Liver (tissue), 9 donors: ENCODE data around the gene FBXW7. TPM values are rescaled to one million over a fixed set of nuclear protein-coding genes. Genes with fewer than 3 reads are reported as not detected.

ENCODE experiments used
- DNase-seq: peaks from one replicate; pipeline ENCODE4 v3.0.0-alpha.2; 2017; ENCODE audit warnings: low spot score
- H3K27ac ChIP-seq, 2 donors: one replicate each; pipeline ENCODE4 v1.7.0; 2013; ENCODE audit warnings: inconsistent platforms in 2 of 2, low read length in 2 of 2, control low read depth in 1 of 2, low read depth in 1 of 2, mild to moderate bottlenecking in 1 of 2
- H3K27me3 ChIP-seq, 4 donors: one replicate each; pipeline versions ENCODE4 v1.6.1 to v1.7.0; 2013; ENCODE audit warnings: low read length in 3 of 4, inconsistent platforms in 1 of 4, mild to moderate bottlenecking in 1 of 4, moderate library complexity in 1 of 4; ENCODE audit not compliant: control insufficient read depth in 4 of 4, insufficient read depth in 4 of 4
- H3K36me3 ChIP-seq, 4 donors: one replicate each; pipeline versions ENCODE4 v1.6.1 to v1.7.0; 2013; ENCODE audit warnings: low read length in 3 of 4, mild to moderate bottlenecking in 3 of 4, low read depth in 1 of 4, moderate library complexity in 1 of 4; ENCODE audit not compliant: control insufficient read depth in 4 of 4, insufficient read depth in 3 of 4
- H3K4me1 ChIP-seq, 4 donors: one replicate each; pipeline versions ENCODE4 v1.6.1 to v1.7.0; 2013; ENCODE audit warnings: low read length in 3 of 4, mild to moderate bottlenecking in 3 of 4, moderate library complexity in 1 of 4; ENCODE audit not compliant: control insufficient read depth in 4 of 4, insufficient read depth in 4 of 4
- H3K4me3 ChIP-seq, 3 donors: one replicate each; pipeline versions ENCODE4 v1.6.1 to v1.7.0; 2013; ENCODE audit warnings: low read length in 3 of 3, control low read depth in 1 of 3, low read depth in 1 of 3, mild to moderate bottlenecking in 1 of 3
- H3K9ac ChIP-seq, 2 donors: one replicate each; pipeline ENCODE4 v1.7.0; 2013; ENCODE audit warnings: low read length in 2 of 2, mild to moderate bottlenecking in 2 of 2, moderate library complexity in 2 of 2, control low read depth in 1 of 2, low read depth in 1 of 2
- H3K9me3 ChIP-seq, 4 donors: one replicate each; pipeline versions ENCODE4 v1.6.1 to v1.7.0; 2013; ENCODE audit warnings: low read length in 3 of 4; ENCODE audit not compliant: control insufficient read depth in 4 of 4
- EGR1 ChIP-seq, 2 donors: IDR thresholded peaks; 2 replicates each; pipeline ENCODE4 v1.6.1; 2016 to 2018; ENCODE audit warnings: antibody characterized with exemption in 2 of 2, low read depth in 2 of 2
- FOXA2 ChIP-seq: IDR thresholded peaks from 2 replicates; pipeline ENCODE4 v1.6.1; 2016; ENCODE audit warnings: antibody characterized with exemption
- GABPA ChIP-seq, 2 donors: IDR thresholded peaks in 1 of 2; conservative IDR thresholded peaks in 1 of 2; 2 replicates each; pipeline ENCODE4 v1.6.1; 2016; ENCODE audit warnings: antibody characterized with exemption in 2 of 2, mild to moderate bottlenecking in 1 of 2, moderate library complexity in 1 of 2
- HNF4G ChIP-seq: IDR thresholded peaks from 2 replicates; pipeline ENCODE4 v1.6.1; 2016; ENCODE audit warnings: antibody characterized with exemption
- JUND ChIP-seq, 2 donors: IDR thresholded peaks; 2 replicates each; pipeline ENCODE4 v1.6.1; 2016; ENCODE audit warnings: antibody characterized with exemption in 2 of 2
- NR2F2 ChIP-seq: IDR thresholded peaks from 2 replicates; pipeline ENCODE4 v1.6.1; 2016; ENCODE audit warnings: antibody characterized with exemption
- RAD21 ChIP-seq, 2 donors: IDR thresholded peaks; 2 replicates each; pipeline ENCODE4 v1.6.1; 2016; ENCODE audit warnings: antibody characterized with exemption in 2 of 2, mild to moderate bottlenecking in 2 of 2
- RXRA ChIP-seq, 2 donors: IDR thresholded peaks; 2 replicates each; pipeline ENCODE4 v1.6.1; 2017 to 2018; ENCODE audit warnings: antibody characterized with exemption in 2 of 2, mild to moderate bottlenecking in 1 of 2
- YY1 ChIP-seq: IDR thresholded peaks from 2 replicates; pipeline ENCODE4 v1.6.1; 2016; ENCODE audit warnings: antibody characterized with exemption, mild to moderate bottlenecking
- WGBS: extraction: QIAGEN DNeasy Blood & Tissue Kit; methylation state at CpG from one replicate; pipeline ENCODE4 v1.1.7; 2013; 5-methylcytosine and 5-hydroxymethylcytosine counted together
- polyA plus RNA-seq, 2 donors: library from polyadenylated mRNA; stranded (reverse) in 1 of 2; unstranded in 1 of 2; fragments of 200-250 nt in 1 of 2; fragments of >200 nt in 1 of 2; fragmentation: Nextera tagmentation in 1 of 2; extraction: Ambion mirVana in 1 of 2; gene quantifications; one replicate each; pipeline versions ENCODE4 v1.2.1 to v1.2.3, GENCODE V29; 2013 to 2015
- total RNA-seq, 2 donors: library from RNA; depleted of rRNA; stranded (reverse); fragments of >200 nt; gene quantifications; one replicate each; pipeline ENCODE4 v1.2.3, GENCODE V29; 2014
- TF ChIP-seq, protein P1 (sequence below): fragments of 150-350 bp; IDR thresholded peaks from 2 replicates; pipeline ENCODE4 v1.5.1; 2017; ENCODE audit warnings: improper control_type of control experiment, low read depth, low read length; ENCODE audit not compliant: missing input control
- TF ChIP-seq, protein P2 (sequence below): IDR thresholded peaks from 2 replicates; pipeline ENCODE4 v1.6.1; 2016; ENCODE audit warnings: antibody characterized with exemption
- TF ChIP-seq, protein P3 (sequence below): IDR thresholded peaks from 2 replicates; pipeline ENCODE4 v1.6.1; 2016; ENCODE audit warnings: antibody characterized with exemption, mild to moderate bottlenecking
- donor health status: healthy.
- donor health status: healthy.
- donor health status: healthy.
- donor health status: healthy.
- donor health status: healthy.

Gene FBXW7
- total and polyA plus RNA-seq, 4 donors: 4.0 to 56.9 (median 16.1) TPM

DNA sequence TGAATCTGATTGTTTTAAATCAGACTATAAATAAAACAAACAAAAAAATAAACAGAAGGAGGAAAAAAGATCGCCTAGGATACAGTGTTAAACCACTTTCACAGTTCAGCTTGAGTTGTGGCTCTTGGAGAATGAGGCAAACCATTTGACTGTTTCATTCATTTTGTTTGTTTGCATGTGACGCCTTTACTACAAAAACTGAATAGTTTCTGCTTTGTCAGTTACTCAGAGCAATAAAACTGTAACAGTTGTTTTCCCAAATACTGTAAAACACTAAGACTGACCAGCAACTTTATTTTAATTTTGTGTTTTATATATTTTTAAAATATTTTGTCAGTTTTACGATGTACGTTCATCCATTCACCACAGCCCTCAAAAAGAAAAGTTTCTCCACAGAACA is 214.5 kb downstream of the FBXW7 start:
- DNase-seq: no peak
- Histone ChIP-seq H3K4me3 (no peak overlapping the region), H3K27me3 (no peaks in the 10 kb centered on the region), H3K27ac (no peak overlapping the region), H3K9me3 (no peaks in the 10 kb centered on the region), H3K4me1 (no peaks in the 10 kb centered on the region), H3K9ac (no peak overlapping the region), H3K36me3 (peaks cover 0 to 33% (median 15%) of the 10 kb centered on the region in 4 donors)
- WGBS: 98% methylated on average over 4 of the region's 4 CpGs
- TF ChIP-seq, protein P1, sequence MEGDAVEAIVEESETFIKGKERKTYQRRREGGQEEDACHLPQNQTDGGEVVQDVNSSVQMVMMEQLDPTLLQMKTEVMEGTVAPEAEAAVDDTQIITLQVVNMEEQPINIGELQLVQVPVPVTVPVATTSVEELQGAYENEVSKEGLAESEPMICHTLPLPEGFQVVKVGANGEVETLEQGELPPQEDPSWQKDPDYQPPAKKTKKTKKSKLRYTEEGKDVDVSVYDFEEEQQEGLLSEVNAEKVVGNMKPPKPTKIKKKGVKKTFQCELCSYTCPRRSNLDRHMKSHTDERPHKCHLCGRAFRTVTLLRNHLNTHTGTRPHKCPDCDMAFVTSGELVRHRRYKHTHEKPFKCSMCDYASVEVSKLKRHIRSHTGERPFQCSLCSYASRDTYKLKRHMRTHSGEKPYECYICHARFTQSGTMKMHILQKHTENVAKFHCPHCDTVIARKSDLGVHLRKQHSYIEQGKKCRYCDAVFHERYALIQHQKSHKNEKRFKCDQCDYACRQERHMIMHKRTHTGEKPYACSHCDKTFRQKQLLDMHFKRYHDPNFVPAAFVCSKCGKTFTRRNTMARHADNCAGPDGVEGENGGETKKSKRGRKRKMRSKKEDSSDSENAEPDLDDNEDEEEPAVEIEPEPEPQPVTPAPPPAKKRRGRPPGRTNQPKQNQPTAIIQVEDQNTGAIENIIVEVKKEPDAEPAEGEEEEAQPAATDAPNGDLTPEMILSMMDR: no peak
- TF ChIP-seq RAD21 (IDR thresholded peaks at IDR 0.05): no peak
- TF ChIP-seq, protein P2, sequence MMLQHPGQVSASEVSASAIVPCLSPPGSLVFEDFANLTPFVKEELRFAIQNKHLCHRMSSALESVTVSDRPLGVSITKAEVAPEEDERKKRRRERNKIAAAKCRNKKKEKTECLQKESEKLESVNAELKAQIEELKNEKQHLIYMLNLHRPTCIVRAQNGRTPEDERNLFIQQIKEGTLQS: no peak

DNA sequence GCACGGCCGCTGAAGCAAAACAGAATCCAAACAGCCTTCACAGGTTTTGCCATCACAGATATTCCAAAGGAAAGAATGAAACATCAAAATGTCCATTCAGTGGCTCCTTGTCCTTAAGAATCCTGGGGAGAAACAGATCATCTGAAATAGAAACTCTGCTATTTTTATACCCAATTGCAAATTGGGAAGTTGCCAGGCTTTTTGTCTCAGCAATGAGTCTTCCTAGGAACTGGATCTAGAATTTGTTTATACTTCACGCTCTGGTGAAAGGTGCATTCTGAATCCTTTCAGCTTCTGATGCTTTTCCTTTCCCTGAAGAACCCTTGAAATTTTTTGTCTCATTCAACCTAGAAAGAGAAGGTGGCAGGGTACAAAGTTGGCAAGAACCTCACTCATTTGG is 218.9 kb downstream of the FBXW7 start:
- H3K27me3 ChIP-seq: no peaks in the 10 kb centered on the region
- no peaks in the 10 kb centered on the region for H3K9me3 ChIP-seq
- TF ChIP-seq, protein P1: no peak
- TF ChIP-seq RAD21 (IDR thresholded peaks at IDR 0.05): no peak
- H3K4me3 ChIP-seq: no peak overlapping the region
- 93% methylated on average over 3 of the region's 3 CpGs for WGBS
- H3K9ac ChIP-seq: no peak overlapping the region
- no peaks in the 10 kb centered on the region for H3K4me1 ChIP-seq
- H3K27ac ChIP-seq: no peak overlapping the region
- H3K36me3 ChIP-seq: peaks cover 0 to 5% (median under 1%) of the 10 kb centered on the region in 4 donors
- no peak for DNase-seq

DNA sequence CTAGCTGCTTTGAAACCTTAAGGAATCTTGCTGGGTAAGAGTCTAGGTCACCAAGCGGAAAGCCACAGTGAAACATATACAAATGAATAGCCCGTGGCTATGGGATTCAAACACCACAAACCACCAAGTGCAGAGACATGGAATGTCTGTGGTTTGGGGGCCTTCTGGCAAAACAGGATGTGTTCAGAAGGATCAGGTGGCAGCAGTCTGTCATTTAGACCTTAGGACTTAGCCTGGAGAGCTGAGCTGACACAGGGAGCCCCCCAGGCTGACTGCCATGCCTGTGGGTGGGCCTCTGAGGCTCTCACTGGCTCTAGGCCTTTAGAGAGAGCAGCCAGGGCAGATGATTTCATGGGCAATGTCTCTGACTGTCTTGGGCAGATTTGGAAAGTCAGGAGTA is 225.6 kb downstream of the FBXW7 start:
- no peak overlapping the region for H3K27ac ChIP-seq
- no peaks in the 10 kb centered on the region for H3K27me3 ChIP-seq
- TF ChIP-seq YY1: no peak
- TF ChIP-seq NR2F2: no peak
- TF ChIP-seq, protein P2: no peak
- TF ChIP-seq RXRA (IDR thresholded peaks at IDR 0.05): no peak
- no peak for TF ChIP-seq RAD21 (IDR thresholded peaks at IDR 0.05)
- no peak for TF ChIP-seq EGR1 (IDR thresholded peaks at IDR 0.05; ENCODE audit: low read depth in 2 of 2)
- no peak for TF ChIP-seq FOXA2
- H3K36me3 ChIP-seq: no peaks in the 10 kb centered on the region
- 87% methylated on average over 2 of the region's 2 CpGs for WGBS
- no peaks in the 10 kb centered on the region for H3K4me1 ChIP-seq
- H3K4me3 ChIP-seq: no peak overlapping the region
- H3K9ac ChIP-seq: no peak overlapping the region
- DNase-seq: no peak
- no peaks in the 10 kb centered on the region for H3K9me3 ChIP-seq

DNA sequence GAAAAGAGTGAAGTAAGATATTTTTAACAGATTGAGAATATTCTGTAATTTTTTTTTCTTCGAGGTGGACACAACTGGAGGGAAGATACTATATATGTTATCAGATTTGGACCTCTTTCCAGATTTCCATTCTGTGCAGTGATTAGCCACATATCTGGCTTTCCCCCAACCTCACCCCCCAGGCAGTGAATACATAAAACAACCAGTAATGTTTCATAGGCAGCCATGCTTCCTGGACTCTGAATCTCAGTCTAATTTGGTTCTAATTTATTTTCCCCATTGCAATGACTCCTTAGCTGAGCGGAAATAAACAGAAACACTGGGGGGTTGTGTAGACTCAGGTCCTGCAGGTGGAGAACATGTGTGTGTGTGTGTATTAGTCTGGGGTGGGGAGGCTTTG is 226.5 kb downstream of the FBXW7 start:
- H3K36me3 ChIP-seq: no peaks in the 10 kb centered on the region
- H3K27me3 ChIP-seq: no peaks in the 10 kb centered on the region
- no peak overlapping the region for H3K4me3 ChIP-seq
- WGBS: 88% methylated on average over 2 of the region's 2 CpGs
- H3K9ac ChIP-seq: no peak overlapping the region
- no peak for DNase-seq
- H3K27ac ChIP-seq: no peak overlapping the region
- no peaks in the 10 kb centered on the region for H3K4me1 ChIP-seq
- H3K9me3 ChIP-seq: no peaks in the 10 kb centered on the region
- TF ChIP-seq JUND (IDR thresholded peaks at IDR 0.05) (no peak), GABPA (IDR thresholded peaks at IDR 0.05 in 1 of 2, conservative IDR thresholded peaks at IDR 0.05 in 1 of 2) (no peak), HNF4G (no peak), RAD21 (IDR thresholded peaks at IDR 0.05) (no peak), NR2F2 (no peak), YY1 (no peak)
- TF ChIP-seq, protein P1: no peak
- TF ChIP-seq, protein P3, sequence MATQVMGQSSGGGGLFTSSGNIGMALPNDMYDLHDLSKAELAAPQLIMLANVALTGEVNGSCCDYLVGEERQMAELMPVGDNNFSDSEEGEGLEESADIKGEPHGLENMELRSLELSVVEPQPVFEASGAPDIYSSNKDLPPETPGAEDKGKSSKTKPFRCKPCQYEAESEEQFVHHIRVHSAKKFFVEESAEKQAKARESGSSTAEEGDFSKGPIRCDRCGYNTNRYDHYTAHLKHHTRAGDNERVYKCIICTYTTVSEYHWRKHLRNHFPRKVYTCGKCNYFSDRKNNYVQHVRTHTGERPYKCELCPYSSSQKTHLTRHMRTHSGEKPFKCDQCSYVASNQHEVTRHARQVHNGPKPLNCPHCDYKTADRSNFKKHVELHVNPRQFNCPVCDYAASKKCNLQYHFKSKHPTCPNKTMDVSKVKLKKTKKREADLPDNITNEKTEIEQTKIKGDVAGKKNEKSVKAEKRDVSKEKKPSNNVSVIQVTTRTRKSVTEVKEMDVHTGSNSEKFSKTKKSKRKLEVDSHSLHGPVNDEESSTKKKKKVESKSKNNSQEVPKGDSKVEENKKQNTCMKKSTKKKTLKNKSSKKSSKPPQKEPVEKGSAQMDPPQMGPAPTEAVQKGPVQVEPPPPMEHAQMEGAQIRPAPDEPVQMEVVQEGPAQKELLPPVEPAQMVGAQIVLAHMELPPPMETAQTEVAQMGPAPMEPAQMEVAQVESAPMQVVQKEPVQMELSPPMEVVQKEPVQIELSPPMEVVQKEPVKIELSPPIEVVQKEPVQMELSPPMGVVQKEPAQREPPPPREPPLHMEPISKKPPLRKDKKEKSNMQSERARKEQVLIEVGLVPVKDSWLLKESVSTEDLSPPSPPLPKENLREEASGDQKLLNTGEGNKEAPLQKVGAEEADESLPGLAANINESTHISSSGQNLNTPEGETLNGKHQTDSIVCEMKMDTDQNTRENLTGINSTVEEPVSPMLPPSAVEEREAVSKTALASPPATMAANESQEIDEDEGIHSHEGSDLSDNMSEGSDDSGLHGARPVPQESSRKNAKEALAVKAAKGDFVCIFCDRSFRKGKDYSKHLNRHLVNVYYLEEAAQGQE: no peak
